B cell (primary cell): ENCODE results near the gene ALPK3. TPM values are rescaled to one million over a fixed set of nuclear protein-coding genes. Genes with fewer than 3 reads are reported as not detected.

Source experiments
- ATAC-seq: fragments of 200-7000 bp; cut with Tn5 transposase; one replicate; pipeline ENCODE4 v1.10.0; 2021; ENCODE audit warnings: low read depth, mild to moderate bottlenecking, moderate number of reproducible peaks, moderate library complexity
- CTCF ChIA-PET: fragments of 350-600 bp; sonication (Branson Sonifier 250); formaldehyde crosslinking; loops from one replicate; lab custom pipeline; 2021; ENCODE audit warnings: antibody characterized with exemption, inconsistent platforms; lab: Charles Lee
- POLR2A ChIA-PET: fragments of 350-600 bp; sonication (Branson Sonifier 250); formaldehyde crosslinking; loops from one replicate; lab custom pipeline; 2021; ENCODE audit warnings: antibody characterized with exemption; lab: Charles Lee
- DNase-seq: peaks from one replicate; pipeline ENCODE4 v3.0.0; 2013
- H2AFZ ChIP-seq: 2 replicates; pipeline ENCODE4 v1.6.1; 2012; ENCODE audit warnings: mild to moderate bottlenecking, low read depth, low read length; ENCODE audit not compliant: insufficient read depth, poor library complexity, severe bottlenecking
- H3K27ac ChIP-seq, 2 donors: 1 replicate in 1 of 2; 2 replicates in 1 of 2; pipeline ENCODE4 v1.5.1; 2012 to 2013; ENCODE audit warnings: low read length in 2 of 2, mild to moderate bottlenecking in 2 of 2, moderate library complexity in 1 of 2
- H3K27me3 ChIP-seq, 4 experiments: fragments of 200-600 bp in 1 of 4; sonication (generic) in 1 of 4; replicated peaks in 1 of 4; 1 replicate in 2 of 4; 2 replicates in 2 of 4; pipeline versions ENCODE4 v1.6.1 to v1.7.0; 2013 to 2016; ENCODE audit warnings: low read length in 3 of 4, mild to moderate bottlenecking in 2 of 4, mixed read lengths in 1 of 4, moderate library complexity in 1 of 4; ENCODE audit not compliant: insufficient read depth in 4 of 4, control insufficient read depth in 3 of 4; ENCODE audit errors: control extremely low read depth in 1 of 4
- H3K36me3 ChIP-seq, 2 experiments: replicated peaks in 1 of 2; 1 replicate in 1 of 2; 2 replicates in 1 of 2; pipeline versions ENCODE4 v1.6.1 to v1.7.1; 2013; ENCODE audit warnings: low read length in 1 of 2; ENCODE audit not compliant: insufficient read depth in 2 of 2, control insufficient read depth in 1 of 2; ENCODE audit errors: control extremely low read depth in 1 of 2, extremely low read depth in 1 of 2
- H3K4me1 ChIP-seq, 2 donors: fragments of 200-600 bp in 1 of 2; sonication (generic) in 1 of 2; 1 replicate in 1 of 2; 2 replicates in 1 of 2; pipeline versions ENCODE4 v1.5.1 to v1.6.1; 2013 to 2017; ENCODE audit warnings: low read length in 2 of 2; ENCODE audit not compliant: control insufficient read depth in 2 of 2, insufficient read depth in 2 of 2
- H3K4me2 ChIP-seq: replicated peaks from 2 replicates; pipeline ENCODE3; 2012; ENCODE audit warnings: mild to moderate bottlenecking, low read depth, low read length; ENCODE audit not compliant: poor library complexity, severe bottlenecking
- H3K4me3 ChIP-seq, 5 experiments: fragments of 200-600 bp in 1 of 5; sonication (generic) in 1 of 5; 1 replicate in 3 of 5; 2 replicates in 2 of 5; pipeline versions ENCODE4 v1.5.1 to v1.7.0; 2011 to 2016; ENCODE audit warnings: low read length in 4 of 5, mild to moderate bottlenecking in 4 of 5, low read depth in 2 of 5, control low read depth in 1 of 5, moderate library complexity in 1 of 5; ENCODE audit not compliant: insufficient read depth in 1 of 5; ENCODE audit errors: control extremely low read depth in 1 of 5, extremely low read depth in 1 of 5
- H3K79me2 ChIP-seq: fragments of 200-600 bp; sonication (generic); one replicate; pipeline ENCODE4 v1.6.0; 2016; ENCODE audit warnings: low read length; ENCODE audit not compliant: control insufficient read depth, insufficient read depth
- H3K9ac ChIP-seq: fragments of 200-600 bp; sonication (generic); 2 replicates; pipeline ENCODE4 v1.6.1; 2017; ENCODE audit warnings: mild to moderate bottlenecking, low read length, moderate library complexity
- H3K9me3 ChIP-seq, 3 donors: one replicate each; pipeline versions ENCODE4 v1.6.1 to v1.7.1; 2013; ENCODE audit warnings: low read length in 2 of 3; ENCODE audit not compliant: control insufficient read depth in 2 of 3, insufficient read depth in 1 of 3; ENCODE audit errors: control extremely low read depth in 1 of 3
- H4K20me1 ChIP-seq: 2 replicates; pipeline ENCODE4 v1.6.0; 2012; ENCODE audit warnings: mild to moderate bottlenecking, low read length; ENCODE audit not compliant: insufficient read depth, control insufficient read depth, poor library complexity, severe bottlenecking
- H3K27ac Mint-ChIP-seq: one replicate; pipeline ENCODE4 v1.8.0; 2021; ENCODE audit warnings: mixed read lengths
- H3K27me3 Mint-ChIP-seq: one replicate; pipeline ENCODE4 v1.8.0; 2021; ENCODE audit warnings: mixed read lengths
- H3K4me1 Mint-ChIP-seq: one replicate; pipeline ENCODE4 v1.8.0; 2021; ENCODE audit warnings: mixed read lengths
- H3K4me3 Mint-ChIP-seq: one replicate; pipeline ENCODE4 v1.8.0; 2021; ENCODE audit warnings: mixed read lengths
- H3K9me3 Mint-ChIP-seq: one replicate; pipeline ENCODE4 v1.8.0; 2022; ENCODE audit warnings: mixed read lengths; ENCODE audit not compliant: insufficient read depth
- EZH2 ChIP-seq: IDR thresholded peaks from 2 replicates; pipeline ENCODE4 v1.6.1; 2012; ENCODE audit warnings: borderline replicate concordance, low read depth, mild to moderate bottlenecking, moderate library complexity, low read length; ENCODE audit not compliant: insufficient read depth, poor library complexity, severe bottlenecking
- WGBS: methylation state at CpG from one replicate; pipeline ENCODE4 v1.1.5; 2013; ENCODE audit warnings: missing lambda C conversion rate; ENCODE audit not compliant: insufficient coverage; 5-methylcytosine and 5-hydroxymethylcytosine counted together
- intact Hi-C: fragments of 100-400 bp; cut with micrococcal nuclease; formaldehyde crosslinking; loops from one replicate; pipeline ENCODE4 v1.10.0; 2022
- polyA plus RNA-seq: library from polyadenylated mRNA; depleted of rRNA; stranded (reverse); fragments of >200 nt; gene quantifications from 2 replicates; pipeline ENCODE4 v1.2.3, GENCODE V29; 2012
- total RNA-seq, 2 donors: library from RNA; stranded (reverse); fragments of 120-200 nt in 1 of 2; gene quantifications; 1 replicate in 1 of 2; 2 replicates in 1 of 2; pipeline versions ENCODE4 v1.2.3 to v1.2.4, GENCODE V29; 2013 to 2022
- TF ChIP-seq, protein P1 (sequence below): fragments of 200-600 bp; IDR thresholded peaks from one replicate; pipeline ENCODE4 v1.8.0; 2022; ENCODE audit warnings: antibody characterized with exemption, mild to moderate bottlenecking

ALPK3 gene
- total and polyA plus RNA-seq, 2 donors (not counting 1 experiment from before 2014, with no cell fraction given) = 0.07 to 0.15 TPM

DNA sequence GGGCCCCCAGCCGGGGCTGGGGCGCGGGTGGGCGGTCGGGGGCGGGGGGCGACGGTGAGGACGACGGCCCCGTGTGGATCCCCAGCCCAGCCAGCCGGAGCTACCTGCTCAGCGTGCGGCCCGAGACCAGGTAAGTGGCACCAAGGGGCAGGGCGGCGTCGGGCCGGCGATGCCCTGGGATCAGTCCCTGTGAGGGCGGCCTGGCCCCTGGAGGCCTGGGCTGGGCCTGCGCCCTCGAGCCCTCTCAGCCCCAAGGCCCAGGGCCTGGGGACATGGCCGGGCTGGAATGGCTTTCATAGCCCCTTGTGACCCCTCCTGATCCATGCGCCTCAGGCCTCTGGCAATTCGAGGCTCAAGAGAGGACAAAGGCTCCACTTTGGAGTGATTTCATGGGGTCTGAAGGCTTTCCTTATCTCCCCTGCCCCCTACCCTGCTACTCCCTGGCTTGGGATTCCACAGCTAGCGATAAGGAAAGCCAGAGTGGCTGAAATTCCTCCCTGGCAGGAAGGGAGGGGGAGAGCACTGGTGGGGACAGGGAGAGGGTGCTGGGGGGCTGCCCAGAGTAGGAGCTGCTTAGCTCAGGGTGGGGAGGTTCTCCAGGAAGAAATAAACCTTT lies 418 bp downstream of the ALPK3 start:
- CTCF ChIA-PET = no interaction called here
- H3K36me3 ChIP-seq = no peaks in the 10 kb centered on the region
- no peak overlapping the region for H3K4me2 ChIP-seq
- ATAC-seq = no peak
- peaks cover 3 to 4% of the 10 kb centered on the region in 2 donors for H3K4me1 ChIP-seq
- Mint-ChIP-seq H3K27ac (no peak overlapping the region), H3K4me1 (peaks cover 5% of the 10 kb centered on the region), H3K4me3 (no peak overlapping the region), H3K9me3 (no peaks in the 10 kb centered on the region), H3K27me3 (peaks cover 20% of the 10 kb centered on the region)
- no peak overlapping the region for H3K4me3 ChIP-seq
- peaks cover 0 to 21% (median 10%) of the 10 kb centered on the region in 4 experiments for H3K27me3 ChIP-seq
- no peaks in the 10 kb centered on the region for H3K9me3 ChIP-seq
- no peak overlapping the region for H2AFZ ChIP-seq
- no peak overlapping the region for H3K27ac ChIP-seq
- no peak overlapping the region for H3K9ac ChIP-seq
- POLR2A ChIA-PET = no interaction called here
- WGBS = 57% methylated on average over 24 of the region's 27 CpGs
- no peaks in the 10 kb centered on the region for H4K20me1 ChIP-seq
- H3K79me2 ChIP-seq = no peaks in the 10 kb centered on the region
- intact Hi-C loops = no loop called here
- no peak for TF ChIP-seq EZH2
- TF ChIP-seq, protein P1, sequence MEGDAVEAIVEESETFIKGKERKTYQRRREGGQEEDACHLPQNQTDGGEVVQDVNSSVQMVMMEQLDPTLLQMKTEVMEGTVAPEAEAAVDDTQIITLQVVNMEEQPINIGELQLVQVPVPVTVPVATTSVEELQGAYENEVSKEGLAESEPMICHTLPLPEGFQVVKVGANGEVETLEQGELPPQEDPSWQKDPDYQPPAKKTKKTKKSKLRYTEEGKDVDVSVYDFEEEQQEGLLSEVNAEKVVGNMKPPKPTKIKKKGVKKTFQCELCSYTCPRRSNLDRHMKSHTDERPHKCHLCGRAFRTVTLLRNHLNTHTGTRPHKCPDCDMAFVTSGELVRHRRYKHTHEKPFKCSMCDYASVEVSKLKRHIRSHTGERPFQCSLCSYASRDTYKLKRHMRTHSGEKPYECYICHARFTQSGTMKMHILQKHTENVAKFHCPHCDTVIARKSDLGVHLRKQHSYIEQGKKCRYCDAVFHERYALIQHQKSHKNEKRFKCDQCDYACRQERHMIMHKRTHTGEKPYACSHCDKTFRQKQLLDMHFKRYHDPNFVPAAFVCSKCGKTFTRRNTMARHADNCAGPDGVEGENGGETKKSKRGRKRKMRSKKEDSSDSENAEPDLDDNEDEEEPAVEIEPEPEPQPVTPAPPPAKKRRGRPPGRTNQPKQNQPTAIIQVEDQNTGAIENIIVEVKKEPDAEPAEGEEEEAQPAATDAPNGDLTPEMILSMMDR = no peak
- no peak for DNase-seq

DNA sequence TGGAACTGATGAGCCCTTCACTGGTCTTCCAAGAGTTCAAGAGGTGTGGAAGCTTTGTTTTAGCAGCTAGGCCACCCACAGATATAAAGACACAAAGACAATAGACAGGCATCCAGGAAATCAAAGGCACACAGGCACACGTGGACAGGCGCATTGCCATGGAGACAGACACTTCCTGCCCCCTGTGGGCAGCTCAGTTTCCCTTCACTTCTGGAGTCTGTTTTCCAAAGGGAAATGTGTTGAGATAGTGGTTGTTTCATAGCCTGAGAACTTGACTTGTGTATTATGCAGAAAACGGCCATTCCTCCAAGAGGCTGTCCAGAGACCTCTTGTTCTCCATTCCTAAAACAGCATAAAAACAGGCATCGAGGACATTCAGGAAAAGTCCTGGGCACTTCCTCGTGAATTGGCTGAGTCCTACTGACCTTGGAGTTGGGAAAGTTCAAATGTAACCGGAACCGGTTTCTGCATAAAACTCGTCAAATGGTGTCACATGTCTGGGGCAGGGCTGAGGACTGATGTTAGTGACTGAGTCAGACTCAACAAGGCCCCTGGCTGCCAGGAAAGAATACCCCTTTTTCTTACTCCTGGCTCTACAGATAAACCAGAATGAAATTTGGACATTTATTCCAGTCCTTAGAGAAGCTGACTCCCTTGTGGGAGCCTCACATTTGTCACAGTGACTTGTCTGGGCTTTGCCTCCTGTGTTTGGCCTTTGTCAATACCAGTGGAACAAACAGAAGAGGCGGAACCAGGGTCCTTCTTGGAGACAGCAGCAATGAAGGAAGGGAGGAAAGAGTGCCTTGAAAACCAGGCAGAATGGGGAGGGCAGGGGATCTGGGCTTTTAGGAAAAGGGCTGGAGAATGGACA lies 1.3 kb downstream of the ALPK3 start:
- POLR2A ChIA-PET = no interaction called here
- Histone ChIP-seq H3K4me2 (no peak overlapping the region), H3K9me3 (no peaks in the 10 kb centered on the region), H3K27ac (no peak overlapping the region), H3K4me3 (no peak overlapping the region), H3K9ac (no peak overlapping the region), H4K20me1 (no peaks in the 10 kb centered on the region), H3K4me1 (peaks cover 3 to 4% of the 10 kb centered on the region in 2 donors), H3K79me2 (no peaks in the 10 kb centered on the region), H3K36me3 (no peaks in the 10 kb centered on the region), H3K27me3 (peaks cover 0 to 21% (median 10%) of the 10 kb centered on the region in 4 experiments), H2AFZ (no peak overlapping the region)
- H3K27me3 Mint-ChIP-seq = peaks cover 20% of the 10 kb centered on the region
- H3K4me3 Mint-ChIP-seq = no peak overlapping the region
- TF ChIP-seq, protein P1 = no peak
- TF ChIP-seq EZH2 = no peak
- CTCF ChIA-PET = no interaction called here
- DNase-seq (no peak), ATAC-seq (no peak)
- H3K4me1 Mint-ChIP-seq = peaks cover 5% of the 10 kb centered on the region
- intact Hi-C loops = no loop called here
- 86% methylated on average over 8 of the region's 9 CpGs for WGBS
- H3K9me3 Mint-ChIP-seq = no peaks in the 10 kb centered on the region
- H3K27ac Mint-ChIP-seq = no peak overlapping the region
